K562 (cell line): Measurements from ENCODE around the gene TMEM158. TPM values are rescaled to one million over a fixed set of nuclear protein-coding genes. Genes with fewer than 3 reads are reported as not detected.

Experiments
- CCNT2 ChIP-seq: IDR thresholded peaks from 2 replicates; pipeline ENCODE4 v1.6.1; 2011; ENCODE audit warnings: borderline replicate concordance, low read depth, mild to moderate bottlenecking, moderate library complexity, mixed read lengths, low read length; ENCODE audit not compliant: insufficient read length; ENCODE audit errors: extremely low read depth
- ELK1 ChIP-seq: sonication (generic); formaldehyde crosslinking; IDR thresholded peaks from 2 replicates; pipeline ENCODE4 v1.8.1; 2022; ENCODE audit warnings: missing genetic modification reagents
- ILF3 ChIP-seq: fragments of 450-650 bp; IDR thresholded peaks from 2 replicates; pipeline ENCODE4 v1.6.1; 2018; ENCODE audit warnings: antibody characterized with exemption, mild to moderate bottlenecking, moderate library complexity, borderline replicate concordance
- MBD2 ChIP-seq: sonication (generic); IDR thresholded peaks from 2 replicates; pipeline ENCODE4 v1.6.1; 2016; ENCODE audit warnings: low read depth, borderline replicate concordance
- NONO ChIP-seq, 2 experiments: fragments of 200-400 bp in 1 of 2; fragments of 450-650 bp in 1 of 2; formaldehyde crosslinking in 1 of 2; IDR thresholded peaks; 2 replicates each; pipeline ENCODE4 v1.6.1; 2017; ENCODE audit warnings: low read depth in 2 of 2, mild to moderate bottlenecking in 2 of 2, moderate library complexity in 2 of 2, low read length in 1 of 2
- NR3C1 ChIP-seq: sonication (generic); formaldehyde crosslinking; IDR thresholded peaks from 2 replicates; pipeline ENCODE4 v1.8.1; 2022; ENCODE audit warnings: missing genetic modification reagents
- SETDB1 ChIP-seq: IDR thresholded peaks from one replicate; pipeline ENCODE4 v1.6.1; 2012; ENCODE audit warnings: low read length, control low read depth, inconsistent platforms
- TCFL5 ChIP-seq: fragments of 250-450 bp; sonication (Bioruptor Pico); conservative IDR thresholded peaks from 2 replicates; pipeline ENCODE4 v1.6.1; 2021; ENCODE audit warnings: mild to moderate bottlenecking, moderate library complexity, matching md5 sums
- YBX1 ChIP-seq: fragments of 450-650 bp; IDR thresholded peaks from 2 replicates; pipeline ENCODE4 v1.7.1; 2016; ENCODE audit warnings: mild to moderate bottlenecking
- ZFX ChIP-seq: sonication (generic); formaldehyde crosslinking; IDR thresholded peaks from 2 replicates; pipeline ENCODE4 v1.8.0; 2022; ENCODE audit warnings: mild to moderate bottlenecking, missing genetic modification reagents, moderate library complexity
- ZNF324 ChIP-seq: fragments of 250-450 bp; sonication (Bioruptor Pico); IDR thresholded peaks from 2 replicates; pipeline ENCODE4 v1.4.0; 2020; ENCODE audit warnings: mild to moderate bottlenecking
- ZNF445 ChIP-seq: fragments of 250-450 bp; sonication (Bioruptor Pico); IDR thresholded peaks from 2 replicates; pipeline ENCODE4 v1.4.0; 2020; ENCODE audit warnings: low read depth, mild to moderate bottlenecking, moderate library complexity
- ZNF75A ChIP-seq: fragments of 450-650 bp; formaldehyde crosslinking; IDR thresholded peaks from 2 replicates; pipeline ENCODE4 v1.4.0; 2020; ENCODE audit warnings: mild to moderate bottlenecking
- polyA plus RNA-seq, 8 experiments: library from polyadenylated mRNA; depleted of rRNA in 4 of 8; stranded (reverse) in 5 of 8; unstranded in 3 of 8; fragments of >200 nt; fragmentation: Nextera tagmentation in 2 of 8; fragmentation: Illumina TruSeq in 1 of 8; extraction: Ambion mirVana in 2 of 8; extraction: Trizol in 1 of 8; gene quantifications; 2 replicates each; pipeline versions ENCODE4 v1.2.1 to v1.2.3, GENCODE V29; 2011 to 2014; ENCODE audit warnings: inconsistent platforms in 1 of 8, missing spikeins in 1 of 8
- total RNA-seq, 7 experiments: library from RNA; depleted of rRNA in 6 of 7; stranded (reverse); fragments of >200 nt in 6 of 7; fragmentation: Illumina TruSeq in 2 of 7; extraction: Trizol in 2 of 7; gene quantifications; 2 replicates each; pipeline versions ENCODE4 v1.2.1 to v1.2.3, GENCODE V29; 2011 to 2021; ENCODE audit warnings: low replicate concordance in 1 of 7
- TF ChIP-seq, protein P1 (sequence below): fragments of 450-650 bp; formaldehyde crosslinking; IDR thresholded peaks from 2 replicates; pipeline ENCODE4 v1.4.0; 2022; ENCODE audit warnings: mild to moderate bottlenecking, moderate library complexity
- TF ChIP-seq, protein P2 (sequence below): fragments of 250-450 bp; sonication (Bioruptor Pico); IDR thresholded peaks from 2 replicates; pipeline ENCODE4 v1.8.0; 2021; ENCODE audit warnings: moderate library complexity, mild to moderate bottlenecking, inconsistent platforms
- TF ChIP-seq, protein P3 (sequence below): sonication (generic); formaldehyde crosslinking; IDR thresholded peaks from 2 replicates; pipeline ENCODE4 v1.8.1; 2023; ENCODE audit warnings: missing genetic modification reagents, mild to moderate bottlenecking, borderline replicate concordance

The TMEM158 gene
- total and polyA plus RNA-seq, 9 of the 15 experiments (the other 6 are each of a cell fraction or from before 2014, with no cell fraction given), result 2.2 to 46.5 (median 8.4) TPM

DNA sequence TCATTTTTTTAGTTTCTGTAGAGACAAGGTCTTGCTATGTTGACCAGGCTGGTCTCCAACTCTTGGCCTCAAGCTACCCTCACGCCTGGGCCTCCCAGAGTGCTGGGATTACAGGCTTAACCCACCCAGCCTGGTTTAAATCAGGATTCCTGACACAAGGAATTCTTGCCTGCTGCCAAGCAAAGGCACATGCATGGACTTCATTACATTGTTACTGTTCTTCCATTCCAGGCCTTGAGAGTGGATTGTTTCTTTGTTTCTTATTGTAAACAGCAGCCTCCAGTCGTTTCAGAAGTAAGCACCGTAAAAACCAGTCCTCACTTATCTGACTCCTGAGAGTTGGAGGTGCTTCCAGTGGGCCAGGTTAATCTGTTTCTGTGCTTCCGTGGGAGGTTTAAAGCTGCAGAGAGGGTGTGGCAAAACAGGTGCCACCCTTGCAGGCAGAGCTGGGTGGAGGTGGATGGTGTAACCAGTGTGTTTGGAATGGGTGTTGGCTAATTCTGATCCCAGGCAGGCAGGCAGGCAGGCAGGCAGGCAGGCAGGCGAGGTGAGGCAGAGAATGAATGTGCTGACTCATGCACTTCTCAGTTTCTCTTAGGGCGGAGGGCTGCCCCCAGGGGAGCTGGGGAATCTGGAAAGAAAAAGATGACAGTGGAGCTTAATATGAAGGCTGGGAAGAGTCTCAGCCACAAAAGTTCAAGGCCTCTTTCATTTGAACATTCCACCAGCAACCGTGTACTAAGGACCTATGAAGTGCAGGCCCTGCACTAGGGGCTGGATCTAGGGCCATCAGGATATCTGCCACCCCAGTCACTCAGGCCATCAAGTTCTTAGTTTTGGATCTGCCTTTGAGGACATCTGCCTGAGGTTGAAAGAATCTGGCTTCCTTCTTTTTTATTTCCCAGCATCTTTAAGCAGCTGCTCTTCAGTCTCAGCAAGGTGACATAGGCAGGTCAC is 42.9 kb downstream of the TMEM158 start (continued):
- no peak for TF ChIP-seq MBD2
- peak; percentile 40; the same call in 1 of the 2 replicates for TF ChIP-seq ZFX (CRISPR knock-in tag)
- TF ChIP-seq, protein P1, sequence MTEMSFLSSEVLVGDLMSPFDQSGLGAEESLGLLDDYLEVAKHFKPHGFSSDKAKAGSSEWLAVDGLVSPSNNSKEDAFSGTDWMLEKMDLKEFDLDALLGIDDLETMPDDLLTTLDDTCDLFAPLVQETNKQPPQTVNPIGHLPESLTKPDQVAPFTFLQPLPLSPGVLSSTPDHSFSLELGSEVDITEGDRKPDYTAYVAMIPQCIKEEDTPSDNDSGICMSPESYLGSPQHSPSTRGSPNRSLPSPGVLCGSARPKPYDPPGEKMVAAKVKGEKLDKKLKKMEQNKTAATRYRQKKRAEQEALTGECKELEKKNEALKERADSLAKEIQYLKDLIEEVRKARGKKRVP (CRISPR knock-in tag), result no peak
- TF ChIP-seq, protein P2, sequence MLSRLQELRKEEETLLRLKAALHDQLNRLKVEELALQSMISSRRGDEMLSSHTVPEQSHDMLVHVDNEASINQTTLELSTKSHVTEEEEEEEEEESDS (CRISPR knock-in tag), result no peak
- no peak for TF ChIP-seq SETDB1
- TF ChIP-seq ZNF445 (CRISPR knock-in tag), result no peak
- TF ChIP-seq TCFL5 (CRISPR knock-in tag), result no peak
- TF ChIP-seq, protein P3, sequence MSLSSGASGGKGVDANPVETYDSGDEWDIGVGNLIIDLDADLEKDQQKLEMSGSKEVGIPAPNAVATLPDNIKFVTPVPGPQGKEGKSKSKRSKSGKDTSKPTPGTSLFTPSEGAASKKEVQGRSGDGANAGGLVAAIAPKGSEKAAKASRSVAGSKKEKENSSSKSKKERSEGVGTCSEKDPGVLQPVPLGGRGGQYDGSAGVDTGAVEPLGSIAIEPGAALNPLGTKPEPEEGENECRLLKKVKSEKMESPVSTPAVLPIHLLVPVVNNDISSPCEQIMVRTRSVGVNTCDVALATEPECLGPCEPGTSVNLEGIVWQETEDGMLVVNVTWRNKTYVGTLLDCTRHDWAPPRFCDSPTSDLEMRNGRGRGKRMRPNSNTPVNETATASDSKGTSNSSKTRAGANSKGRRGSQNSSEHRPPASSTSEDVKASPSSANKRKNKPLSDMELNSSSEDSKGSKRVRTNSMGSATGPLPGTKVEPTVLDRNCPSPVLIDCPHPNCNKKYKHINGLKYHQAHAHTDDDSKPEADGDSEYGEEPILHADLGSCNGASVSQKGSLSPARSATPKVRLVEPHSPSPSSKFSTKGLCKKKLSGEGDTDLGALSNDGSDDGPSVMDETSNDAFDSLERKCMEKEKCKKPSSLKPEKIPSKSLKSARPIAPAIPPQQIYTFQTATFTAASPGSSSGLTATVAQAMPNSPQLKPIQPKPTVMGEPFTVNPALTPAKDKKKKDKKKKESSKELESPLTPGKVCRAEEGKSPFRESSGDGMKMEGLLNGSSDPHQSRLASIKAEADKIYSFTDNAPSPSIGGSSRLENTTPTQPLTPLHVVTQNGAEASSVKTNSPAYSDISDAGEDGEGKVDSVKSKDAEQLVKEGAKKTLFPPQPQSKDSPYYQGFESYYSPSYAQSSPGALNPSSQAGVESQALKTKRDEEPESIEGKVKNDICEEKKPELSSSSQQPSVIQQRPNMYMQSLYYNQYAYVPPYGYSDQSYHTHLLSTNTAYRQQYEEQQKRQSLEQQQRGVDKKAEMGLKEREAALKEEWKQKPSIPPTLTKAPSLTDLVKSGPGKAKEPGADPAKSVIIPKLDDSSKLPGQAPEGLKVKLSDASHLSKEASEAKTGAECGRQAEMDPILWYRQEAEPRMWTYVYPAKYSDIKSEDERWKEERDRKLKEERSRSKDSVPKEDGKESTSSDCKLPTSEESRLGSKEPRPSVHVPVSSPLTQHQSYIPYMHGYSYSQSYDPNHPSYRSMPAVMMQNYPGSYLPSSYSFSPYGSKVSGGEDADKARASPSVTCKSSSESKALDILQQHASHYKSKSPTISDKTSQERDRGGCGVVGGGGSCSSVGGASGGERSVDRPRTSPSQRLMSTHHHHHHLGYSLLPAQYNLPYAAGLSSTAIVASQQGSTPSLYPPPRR (CRISPR knock-in tag), result no peak
- 0 out of 2 replicates have a peak, but pooled peaks have one; percentile 18 for TF ChIP-seq ILF3
- TF ChIP-seq CCNT2, result no peak
- TF ChIP-seq ZNF324, result no peak
- no peak for TF ChIP-seq YBX1
- TF ChIP-seq NONO (IDR thresholded peaks at IDR 0.05; ENCODE audit: low read depth in 2 of 2, low read length in 1 of 2), result no peak
- TF ChIP-seq ELK1 (CRISPR knock-in tag), result no peak
- TF ChIP-seq NR3C1, result no peak
- TF ChIP-seq ZNF75A (CRISPR knock-in tag), result no peak
